Activated T-cell treated with anti-CD3 and anti-CD28 coated beads, Interleukin-2, amount 50 U/mL, for 24 hours (primary cell): ENCODE measurements around the gene EHMT1.
"Not testable (repeated sequence)": the region's sequence is repeated elsewhere in the genome, so short reads cannot be mapped to it uniquely, and the experiment has no call there.

Experiments used
- DNase-seq: peaks from one replicate; pipeline ENCODE4 v3.0.0-alpha.2; 2020
- H3K27ac Mint-ChIP-seq: 2 replicates; pipeline ENCODE4 v1.8.0; 2020; ENCODE audit warnings: mild to moderate bottlenecking, mixed read lengths
- H3K27me3 Mint-ChIP-seq: 2 replicates; pipeline ENCODE4 v1.8.0; 2020; ENCODE audit warnings: mixed read lengths
- H3K36me3 Mint-ChIP-seq: 2 replicates; pipeline ENCODE4 v1.8.0; 2020; ENCODE audit warnings: low read depth, mixed read lengths
- H3K4me1 Mint-ChIP-seq: 2 replicates; pipeline ENCODE4 v1.8.0; 2020; ENCODE audit warnings: low read depth, mixed read lengths
- H3K4me3 Mint-ChIP-seq: 2 replicates; pipeline ENCODE4 v1.8.0; 2020; ENCODE audit warnings: mild to moderate bottlenecking, moderate library complexity, mixed read lengths
- H3K9me3 Mint-ChIP-seq: 2 replicates; pipeline ENCODE4 v1.8.0; 2020; ENCODE audit warnings: mixed read lengths

Gene EHMT1

GRCh38 chr9:137879566-137880150 lies 260.9 kb downstream of the EHMT1 start:
- Mint-ChIP-seq H3K36me3 (no peaks in the 10 kb centered on the region), H3K4me3 (no peak overlapping the region), H3K27ac (no peak overlapping the region)

GRCh38 chr9:137880160-137880975 lies 261.6 kb downstream of the EHMT1 start:
- H3K4me1 Mint-ChIP-seq, result peaks cover 3% of the 10 kb centered on the region
- H3K27me3 Mint-ChIP-seq, result peaks cover 37% of the 10 kb centered on the region
- no peak for DNase-seq
- H3K9me3 Mint-ChIP-seq, result no peaks in the 10 kb centered on the region
- no peak overlapping the region for H3K27ac Mint-ChIP-seq
- no peak overlapping the region for H3K4me3 Mint-ChIP-seq
- H3K36me3 Mint-ChIP-seq, result no peaks in the 10 kb centered on the region

More at GRCh38 chr9:137879566-137880150, 260.9 kb downstream of the EHMT1 start:
- DNase-seq, result no peak
- Mint-ChIP-seq H3K4me1 (peaks cover 3% of the 10 kb centered on the region), H3K27me3 (peaks cover 44% of the 10 kb centered on the region), H3K9me3 (no peaks in the 10 kb centered on the region)

- Mint-ChIP-seq H3K4me3 (no peak overlapping the region), H3K27me3 (peaks cover 30% of the 10 kb centered on the region), H3K4me1 (peaks cover 3% of the 10 kb centered on the region), H3K36me3 (no peaks in the 10 kb centered on the region), H3K9me3 (no peaks in the 10 kb centered on the region), H3K27ac (no peak overlapping the region)
- no peak for DNase-seq
Measured at GRCh38 chr9:137880976-137881530, 262.2 kb downstream of the EHMT1 start.

GRCh38 chr9:137881591-137882505 lies 263.0 kb downstream of the EHMT1 start:
- no peak for DNase-seq
- H3K27me3 Mint-ChIP-seq, result peaks cover 22% of the 10 kb centered on the region
- no peak overlapping the region for H3K27ac Mint-ChIP-seq
- H3K9me3 Mint-ChIP-seq, result no peaks in the 10 kb centered on the region
- no peaks in the 10 kb centered on the region for H3K4me1 Mint-ChIP-seq
- no peaks in the 10 kb centered on the region for H3K36me3 Mint-ChIP-seq
- no peak overlapping the region for H3K4me3 Mint-ChIP-seq

- H3K9me3 Mint-ChIP-seq, result no peaks in the 10 kb centered on the region
- no peak overlapping the region for H3K4me3 Mint-ChIP-seq
- H3K27ac Mint-ChIP-seq, result no peak overlapping the region
- H3K4me1 Mint-ChIP-seq, result no peaks in the 10 kb centered on the region
- no peaks in the 10 kb centered on the region for H3K36me3 Mint-ChIP-seq
- no peak for DNase-seq
- H3K27me3 Mint-ChIP-seq, result peaks cover 21% of the 10 kb centered on the region
Measured at GRCh38 chr9:137882506-137882821, 263.7 kb downstream of the EHMT1 start.

GRCh38 chr9:137883977-137884376 lies 265.2 kb downstream of the EHMT1 start:
- DNase-seq, H3K9me3 Mint-ChIP-seq, H3K36me3 Mint-ChIP-seq, H3K4me1 Mint-ChIP-seq, H3K4me3 Mint-ChIP-seq, H3K27ac Mint-ChIP-seq: not testable (repeated sequence)
- peaks cover 19% of the 10 kb centered on the region for H3K27me3 Mint-ChIP-seq

GRCh38 chr9:137884547-137884946 lies 265.7 kb downstream of the EHMT1 start:
- H3K27me3 Mint-ChIP-seq, result peaks cover 13% of the 10 kb centered on the region
- H3K9me3 Mint-ChIP-seq, H3K27ac Mint-ChIP-seq, H3K4me1 Mint-ChIP-seq, H3K4me3 Mint-ChIP-seq, H3K36me3 Mint-ChIP-seq, DNase-seq: not testable (repeated sequence)

GRCh38 chr9:137885121-137885520 lies 266.3 kb downstream of the EHMT1 start:
- H3K4me1 Mint-ChIP-seq, DNase-seq, H3K4me3 Mint-ChIP-seq, H3K27ac Mint-ChIP-seq, H3K9me3 Mint-ChIP-seq, H3K36me3 Mint-ChIP-seq, H3K27me3 Mint-ChIP-seq: not testable (repeated sequence)
